MM.1S (cell line): Measurements from ENCODE around the gene PPARD.

Experiments
- EZH2 ChIP-seq: fragments of 300-600 bp; sonication (generic); optimal IDR thresholded peaks from 2 replicates; pipeline ENCODE3; 2017; ENCODE audit warnings: low read depth, mild to moderate bottlenecking, antibody characterized with exemption, low read length, mixed read lengths
- TF ChIP-seq, protein P1 (sequence below): fragments of 300-600 bp; sonication (generic); IDR thresholded peaks from 2 replicates; pipeline ENCODE4 v1.5.1; 2016; ENCODE audit warnings: antibody characterized with exemption, low read length, mixed read lengths

DNA sequence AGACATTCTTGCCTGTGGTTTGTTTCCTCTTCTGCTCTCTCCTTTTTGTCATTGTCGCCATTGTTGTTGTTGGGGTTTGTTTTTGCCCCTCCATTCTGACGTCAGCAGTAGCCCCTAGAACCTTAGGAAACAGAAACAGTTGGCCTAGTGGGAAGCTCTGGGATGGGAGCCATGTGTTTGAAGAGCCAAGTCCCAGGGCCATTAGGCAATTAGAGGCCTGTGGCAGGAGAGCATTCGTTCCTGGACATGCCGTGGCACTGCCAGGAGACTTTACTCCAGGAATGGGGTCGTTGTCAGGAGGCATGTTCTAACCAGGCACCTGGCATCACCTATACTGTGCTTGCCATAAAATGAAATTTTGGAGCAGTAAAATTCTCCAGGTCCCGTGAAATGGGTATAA lies 39.7 kb downstream of the PPARD start:
- TF ChIP-seq, protein P1, sequence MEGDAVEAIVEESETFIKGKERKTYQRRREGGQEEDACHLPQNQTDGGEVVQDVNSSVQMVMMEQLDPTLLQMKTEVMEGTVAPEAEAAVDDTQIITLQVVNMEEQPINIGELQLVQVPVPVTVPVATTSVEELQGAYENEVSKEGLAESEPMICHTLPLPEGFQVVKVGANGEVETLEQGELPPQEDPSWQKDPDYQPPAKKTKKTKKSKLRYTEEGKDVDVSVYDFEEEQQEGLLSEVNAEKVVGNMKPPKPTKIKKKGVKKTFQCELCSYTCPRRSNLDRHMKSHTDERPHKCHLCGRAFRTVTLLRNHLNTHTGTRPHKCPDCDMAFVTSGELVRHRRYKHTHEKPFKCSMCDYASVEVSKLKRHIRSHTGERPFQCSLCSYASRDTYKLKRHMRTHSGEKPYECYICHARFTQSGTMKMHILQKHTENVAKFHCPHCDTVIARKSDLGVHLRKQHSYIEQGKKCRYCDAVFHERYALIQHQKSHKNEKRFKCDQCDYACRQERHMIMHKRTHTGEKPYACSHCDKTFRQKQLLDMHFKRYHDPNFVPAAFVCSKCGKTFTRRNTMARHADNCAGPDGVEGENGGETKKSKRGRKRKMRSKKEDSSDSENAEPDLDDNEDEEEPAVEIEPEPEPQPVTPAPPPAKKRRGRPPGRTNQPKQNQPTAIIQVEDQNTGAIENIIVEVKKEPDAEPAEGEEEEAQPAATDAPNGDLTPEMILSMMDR: no peak
- TF ChIP-seq EZH2: no peak
